WI38 (cell line): Measurements from ENCODE around the gene RIMKLA.

Source experiments
- H3K4me3 ChIP-seq: 2 replicates; pipeline ENCODE4 v1.5.1; 2011; ENCODE audit warnings: low read depth, mild to moderate bottlenecking, control low read depth, low read length
- CTCF ChIP-seq: IDR thresholded peaks from 2 replicates; pipeline ENCODE4 v1.5.1; 2012; ENCODE audit warnings: low read depth, mild to moderate bottlenecking, control low read depth, low read length

Gene RIMKLA

GRCh38 chr1:42399315-42400100 is 18.9 kb downstream of the RIMKLA start:
- no peak for TF ChIP-seq CTCF
- no peak overlapping the region for H3K4me3 ChIP-seq

GRCh38 chr1:42403880-42404400 is 23.3 kb downstream of the RIMKLA start:
- TF ChIP-seq CTCF, result no peak
- H3K4me3 ChIP-seq, result no peak overlapping the region

GRCh38 chr1:42414551-42415496 is 34.2 kb downstream of the RIMKLA start:
- no peak overlapping the region for H3K4me3 ChIP-seq
- no peak for TF ChIP-seq CTCF

- H3K4me3 ChIP-seq, result no peak overlapping the region
- TF ChIP-seq CTCF, result no peak
Measured at GRCh38 chr1:42417166-42417565, 36.6 kb downstream of the RIMKLA start.

- no peak for TF ChIP-seq CTCF
- H3K4me3 ChIP-seq, result no peak overlapping the region
Measured at GRCh38 chr1:42418516-42418915, 37.9 kb downstream of the RIMKLA start.

GRCh38 chr1:42419126-42419821 is 38.7 kb downstream of the RIMKLA start:
- no peak for TF ChIP-seq CTCF

More at GRCh38 chr1:42419126-42419821, 38.7 kb downstream of the RIMKLA start:
- H3K4me3 ChIP-seq, result no peak overlapping the region
